PFSK-1 (cell line): Measurements from ENCODE around the gene FRMD4B.

Experiments used
- FOXP2 ChIP-seq: optimal IDR thresholded peaks from 2 replicates; pipeline ENCODE3; 2011; ENCODE audit warnings: borderline replicate concordance, control low read depth, inconsistent platforms; ENCODE audit not compliant: insufficient read depth; ENCODE audit errors: extremely low read length, extremely low read depth
- POLR2AphosphoS5 ChIP-seq: IDR thresholded peaks from 2 replicates; pipeline ENCODE4 v1.6.1; 2012; ENCODE audit warnings: low read depth, mild to moderate bottlenecking, control low read depth, low read length, moderate library complexity
- REST ChIP-seq, 2 experiments: IDR thresholded peaks; 2 replicates each; pipeline versions ENCODE4 v1.6.1 to v1.8.0; 2011 to 2012; ENCODE audit warnings: low read depth in 2 of 2, low read length in 2 of 2, control low read depth in 1 of 2, inconsistent platforms in 1 of 2, mild to moderate bottlenecking in 1 of 2, moderate library complexity in 1 of 2; ENCODE audit not compliant: insufficient read depth in 1 of 2
- SIN3A ChIP-seq: IDR thresholded peaks from 2 replicates; pipeline ENCODE4 v1.6.1; 2012; ENCODE audit warnings: mild to moderate bottlenecking, low read length, moderate library complexity, borderline replicate concordance; ENCODE audit not compliant: insufficient read depth
- TAF1 ChIP-seq: IDR thresholded peaks from 2 replicates; pipeline ENCODE4 v1.6.1; 2012; ENCODE audit warnings: low read length, control low read depth, borderline replicate concordance; ENCODE audit not compliant: insufficient read depth

Gene FRMD4B

GRCh38 chr3:69288161-69288895 lies 97.6 kb downstream of the FRMD4B start:
- TF ChIP-seq REST (IDR thresholded peaks at IDR 0.05; ENCODE audit: insufficient read depth in 1 of 2, low read depth in 2 of 2, low read length in 2 of 2) (no peak), POLR2AphosphoS5 (no peak), TAF1 (no peak), SIN3A (no peak), FOXP2 (no peak)

GRCh38 chr3:69283913-69284611 lies 101.8 kb downstream of the FRMD4B start:
- TF ChIP-seq SIN3A (no peak), FOXP2 (no peak), REST (IDR thresholded peaks at IDR 0.05; ENCODE audit: insufficient read depth in 1 of 2, low read depth in 2 of 2, low read length in 2 of 2) (no peak)

GRCh38 chr3:69283496-69283895 lies 102.4 kb downstream of the FRMD4B start:
- TF ChIP-seq TAF1 (no peak), SIN3A (no peak), POLR2AphosphoS5 (no peak), REST (IDR thresholded peaks at IDR 0.05; ENCODE audit: insufficient read depth in 1 of 2, low read depth in 2 of 2, low read length in 2 of 2) (no peak), FOXP2 (no peak)

- TF ChIP-seq TAF1 (no peak), SIN3A (no peak), POLR2AphosphoS5 (no peak), FOXP2 (no peak), REST (IDR thresholded peaks at IDR 0.05; ENCODE audit: insufficient read depth in 1 of 2, low read depth in 2 of 2, low read length in 2 of 2) (no peak)
Observed at GRCh38 chr3:69282181-69282580, 103.7 kb downstream of the FRMD4B start.

GRCh38 chr3:69276884-69277283 lies 109.0 kb downstream of the FRMD4B start:
- TF ChIP-seq REST (IDR thresholded peaks at IDR 0.05; ENCODE audit: insufficient read depth in 1 of 2, low read depth in 2 of 2, low read length in 2 of 2) (no peak), TAF1 (no peak), FOXP2 (no peak)
